ENCODE measurements around the gene SH3GLB1. TPM values are rescaled to one million over a fixed set of nuclear protein-coding genes. Genes with fewer than 3 reads are reported as not detected.
A peak's percentile ranks its signal among the peaks of the same experiment; 100 is the strongest.

The SH3GLB1 gene
- total and polyA plus RNA-seq, 2 of the 13 experiments (the other 11 are each of a cell fraction or from before 2014, with no cell fraction given): 26.0 to 41.5 TPM

DNA sequence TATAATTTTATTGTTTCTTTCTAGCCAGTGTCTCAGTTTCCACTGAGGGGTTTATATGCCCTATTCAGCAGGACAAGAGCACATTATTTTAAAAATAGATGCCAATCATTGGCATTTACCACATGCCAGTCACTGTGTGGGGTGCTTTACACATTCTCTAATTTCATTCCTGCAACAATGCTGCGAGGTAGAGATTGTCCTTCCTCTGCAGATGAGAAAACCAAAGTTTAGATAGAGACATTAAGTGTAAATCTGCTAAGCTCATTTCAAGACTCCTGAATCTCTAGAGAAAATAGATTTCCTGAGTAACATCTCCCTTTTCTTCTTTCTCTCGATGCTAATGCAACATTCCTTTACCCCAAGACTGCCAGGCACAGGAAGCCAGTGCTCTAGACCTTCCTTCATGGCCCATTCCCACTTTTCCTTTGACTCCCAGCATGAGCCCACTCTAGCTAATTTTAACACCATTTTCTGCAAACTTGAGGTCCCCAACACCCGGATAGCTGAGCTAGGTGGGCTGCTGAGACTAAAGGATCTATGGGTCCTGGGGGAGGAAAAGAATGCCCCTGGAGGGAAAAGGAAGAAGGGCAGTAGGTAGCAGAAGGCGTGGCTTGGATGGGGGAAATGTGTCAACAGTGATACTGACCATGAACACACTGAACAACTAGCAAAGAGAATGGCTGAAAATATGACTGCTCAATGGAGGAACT lies 50.0 kb downstream of the SH3GLB1 start:
- ATAC-seq (no peak), FAIRE-seq (no peak), DNase-seq (ENCODE audit: low spot score) (no peak)
- H3K27me3 ChIP-seq (ENCODE audit: control insufficient read depth in 1 of 2, insufficient read depth in 2 of 2, low read length in 2 of 2): no peaks in the 10 kb centered on the region
- H3K4me1 ChIP-seq (ENCODE audit: insufficient read depth, low read length): peaks cover 51% of the 10 kb centered on the region
- H3K27ac ChIP-seq (ENCODE audit: extremely low read length, insufficient read depth, low read length): no peak overlapping the region
- in situ Hi-C loops (cut with HindIII; ENCODE audit: extremely low pct_ligation_motif_present, low pct_unique_long_range_greater_than_20kb) (no loop called here), intact Hi-C loops (cut with micrococcal nuclease; ENCODE audit: unreplicated experiment) (no loop called here)
- TF ChIP-seq ZFP82 (CRISPR knock-in tag; IDR thresholded peaks at IDR 0.05; ENCODE audit: borderline replicate concordance): no peak
- TF ChIP-seq, protein P1, sequence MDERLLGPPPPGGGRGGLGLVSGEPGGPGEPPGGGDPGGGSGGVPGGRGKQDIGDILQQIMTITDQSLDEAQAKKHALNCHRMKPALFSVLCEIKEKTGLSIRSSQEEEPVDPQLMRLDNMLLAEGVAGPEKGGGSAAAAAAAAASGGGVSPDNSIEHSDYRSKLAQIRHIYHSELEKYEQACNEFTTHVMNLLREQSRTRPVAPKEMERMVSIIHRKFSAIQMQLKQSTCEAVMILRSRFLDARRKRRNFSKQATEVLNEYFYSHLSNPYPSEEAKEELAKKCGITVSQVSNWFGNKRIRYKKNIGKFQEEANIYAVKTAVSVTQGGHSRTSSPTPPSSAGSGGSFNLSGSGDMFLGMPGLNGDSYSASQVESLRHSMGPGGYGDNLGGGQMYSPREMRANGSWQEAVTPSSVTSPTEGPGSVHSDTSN (CRISPR knock-in tag; IDR thresholded peaks at IDR 0.05): no peak
- no peak for TF ChIP-seq ZNF253 (CRISPR knock-in tag; IDR thresholded peaks at IDR 0.05; ENCODE audit: borderline replicate concordance)
- no peak for TF ChIP-seq ELF4 (CRISPR knock-in tag; IDR thresholded peaks at IDR 0.05; ENCODE audit: borderline replicate concordance)
- H3K9ac ChIP-seq (ENCODE audit: insufficient read depth, low read depth, low read length): no peak overlapping the region
- WGBS (ENCODE audit: low lambda C conversion rate): 74% methylated on average over 4 of the region's 4 CpGs
- H2AFZ ChIP-seq (ENCODE audit: low read length): no peak overlapping the region
- no peak overlapping the region for H3K4me3 ChIP-seq (replicated peaks in 1 of 3; ENCODE audit: insufficient read depth in 1 of 3, low read depth in 2 of 3, low read length in 3 of 3)
- CTCF ChIA-PET (ENCODE audit: low intra/inter-chr PET ratio, low total read pairs): no interaction called here
- POLR2A ChIA-PET: interaction anchor here (1.0 to 1.6 kb wide), 5 partner anchors 19 to 57 kb away, joined by 3 to 14 read pairs (median 3); partner anchors contain the start of gene SH3GLB1
- H3K36me3 ChIP-seq (replicated peaks in 1 of 2; ENCODE audit: control insufficient read depth in 1 of 2, insufficient read depth in 2 of 2, low read length in 2 of 2): no peaks in the 10 kb centered on the region
- H3K79me2 ChIP-seq (ENCODE audit: insufficient read depth, low read length): no peaks in the 10 kb centered on the region
- no TSS peak for BruUV-seq (replicated peaks)
- H3K9me3 ChIP-seq (ENCODE audit: low read length): no peaks in the 10 kb centered on the region
- H3K4me2 ChIP-seq (ENCODE audit: low read depth, low read length): no peak overlapping the region
- no peaks in the 10 kb centered on the region for H4K20me1 ChIP-seq (ENCODE audit: insufficient read depth, low read length)

DNA sequence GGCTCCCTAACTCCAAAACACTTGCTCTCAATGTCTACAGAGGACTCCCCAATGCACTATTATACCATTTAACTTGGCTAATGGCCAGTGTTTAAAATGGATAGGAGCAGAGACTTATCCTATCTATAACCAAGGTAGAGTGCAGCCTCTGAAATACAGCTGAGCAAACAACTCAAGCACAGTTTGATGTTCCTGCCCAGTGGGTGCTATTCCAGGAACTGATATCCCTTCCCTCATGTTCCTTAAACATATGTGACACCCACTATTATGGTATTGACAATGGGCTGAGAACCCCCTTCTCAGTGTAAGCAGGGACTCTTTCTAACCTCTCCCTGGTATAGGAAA lies 51.7 kb downstream of the SH3GLB1 start:
- POLR2A ChIA-PET: interaction anchor here (1.3 kb wide), 1 partner anchor 18 kb away, joined by 3 read pairs; no protein-coding TSS in a partner anchor
- no peaks in the 10 kb centered on the region for H3K36me3 ChIP-seq (replicated peaks in 1 of 2; ENCODE audit: control insufficient read depth in 1 of 2, insufficient read depth in 2 of 2, low read length in 2 of 2)
- CTCF ChIA-PET (ENCODE audit: low intra/inter-chr PET ratio, low total read pairs): no interaction called here

More for the DNA sequence above, 51.7 kb downstream of the SH3GLB1 start:
- no peak overlapping the region for H3K4me2 ChIP-seq (ENCODE audit: low read depth, low read length)
- H3K27ac ChIP-seq (ENCODE audit: extremely low read length, insufficient read depth, low read length): no peak overlapping the region
- in situ Hi-C loops (cut with HindIII; ENCODE audit: extremely low pct_ligation_motif_present, low pct_unique_long_range_greater_than_20kb) (no loop called here), intact Hi-C loops (cut with micrococcal nuclease; ENCODE audit: unreplicated experiment) (no loop called here)
- H3K9ac ChIP-seq (ENCODE audit: insufficient read depth, low read depth, low read length): no peak overlapping the region
- H3K9me3 ChIP-seq (ENCODE audit: low read length): no peaks in the 10 kb centered on the region
- no peaks in the 10 kb centered on the region for H3K79me2 ChIP-seq (ENCODE audit: insufficient read depth, low read length)
- H3K4me1 ChIP-seq (ENCODE audit: insufficient read depth, low read length): peaks cover 54% of the 10 kb centered on the region
- no peak overlapping the region for H2AFZ ChIP-seq (ENCODE audit: low read length)
- FAIRE-seq (no peak), ATAC-seq (no peak), DNase-seq (ENCODE audit: low spot score) (no peak)
- TF ChIP-seq, protein P2, sequence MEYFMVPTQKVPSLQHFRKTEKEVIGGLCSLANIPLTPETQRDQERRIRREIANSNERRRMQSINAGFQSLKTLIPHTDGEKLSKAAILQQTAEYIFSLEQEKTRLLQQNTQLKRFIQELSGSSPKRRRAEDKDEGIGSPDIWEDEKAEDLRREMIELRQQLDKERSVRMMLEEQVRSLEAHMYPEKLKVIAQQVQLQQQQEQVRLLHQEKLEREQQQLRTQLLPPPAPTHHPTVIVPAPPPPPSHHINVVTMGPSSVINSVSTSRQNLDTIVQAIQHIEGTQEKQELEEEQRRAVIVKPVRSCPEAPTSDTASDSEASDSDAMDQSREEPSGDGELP (IDR thresholded peaks at IDR 0.05; ENCODE audit: borderline replicate concordance, low read depth): peak; percentile 53; the same call in 1 of the 2 replicates
- TF ChIP-seq, protein P3, sequence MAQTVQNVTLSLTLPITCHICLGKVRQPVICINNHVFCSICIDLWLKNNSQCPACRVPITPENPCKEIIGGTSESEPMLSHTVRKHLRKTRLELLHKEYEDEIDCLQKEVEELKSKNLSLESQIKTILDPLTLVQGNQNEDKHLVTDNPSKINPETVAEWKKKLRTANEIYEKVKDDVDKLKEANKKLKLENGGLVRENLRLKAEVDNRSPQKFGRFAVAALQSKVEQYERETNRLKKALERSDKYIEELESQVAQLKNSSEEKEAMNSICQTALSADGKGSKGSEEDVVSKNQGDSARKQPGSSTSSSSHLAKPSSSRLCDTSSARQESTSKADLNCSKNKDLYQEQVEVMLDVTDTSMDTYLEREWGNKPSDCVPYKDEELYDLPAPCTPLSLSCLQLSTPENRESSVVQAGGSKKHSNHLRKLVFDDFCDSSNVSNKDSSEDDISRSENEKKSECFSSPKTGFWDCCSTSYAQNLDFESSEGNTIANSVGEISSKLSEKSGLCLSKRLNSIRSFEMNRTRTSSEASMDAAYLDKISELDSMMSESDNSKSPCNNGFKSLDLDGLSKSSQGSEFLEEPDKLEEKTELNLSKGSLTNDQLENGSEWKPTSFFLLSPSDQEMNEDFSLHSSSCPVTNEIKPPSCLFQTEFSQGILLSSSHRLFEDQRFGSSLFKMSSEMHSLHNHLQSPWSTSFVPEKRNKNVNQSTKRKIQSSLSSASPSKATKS (CRISPR knock-in tag; IDR thresholded peaks at IDR 0.05): no peak
- H3K27me3 ChIP-seq (ENCODE audit: control insufficient read depth in 1 of 2, insufficient read depth in 2 of 2, low read length in 2 of 2): no peaks in the 10 kb centered on the region
- H3K4me3 ChIP-seq (replicated peaks in 1 of 3; ENCODE audit: insufficient read depth in 1 of 3, low read depth in 2 of 3, low read length in 3 of 3): no peak overlapping the region
- no TSS peak for BruUV-seq (replicated peaks)
- H4K20me1 ChIP-seq (ENCODE audit: insufficient read depth, low read length): no peaks in the 10 kb centered on the region
